Measurements from ENCODE around the gene WNK2.
A peak's percentile ranks its signal among the peaks of the same experiment; 100 is the strongest.

The WNK2 gene

DNA sequence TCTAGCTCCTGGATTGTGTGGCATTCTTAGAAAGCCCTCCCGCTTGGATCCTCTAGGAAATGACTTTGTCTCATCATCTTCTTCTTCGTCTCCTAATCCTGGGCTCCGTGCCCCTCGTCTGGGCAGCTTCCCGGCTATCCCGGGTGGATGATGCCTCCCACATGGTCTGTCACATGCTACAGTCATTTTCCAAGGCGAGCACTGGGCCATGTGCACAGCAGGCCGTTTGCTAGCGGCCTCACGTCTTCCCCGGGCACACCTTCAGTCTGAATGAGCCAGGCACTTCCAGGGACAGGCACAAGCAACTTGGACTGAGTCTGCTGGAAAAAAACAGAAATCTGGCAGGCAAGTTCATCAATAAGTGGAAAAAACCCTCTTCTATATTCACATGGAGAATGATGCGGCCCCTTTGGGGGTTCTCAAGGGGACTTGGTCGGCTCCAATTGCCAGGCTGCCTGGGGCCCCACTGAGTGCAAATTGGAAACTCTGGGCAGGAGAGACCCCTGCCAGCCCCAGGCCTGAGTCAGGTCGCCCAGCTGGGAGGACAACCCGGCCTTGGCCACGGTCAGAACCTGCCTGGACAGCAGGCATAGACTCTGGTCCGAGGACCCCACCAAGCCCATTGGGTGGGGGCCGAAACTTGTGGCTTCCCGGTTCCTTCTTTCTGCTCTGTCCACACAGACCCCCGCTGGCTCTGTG, 11.1 kb upstream of the WNK2 start:
- Mint-ChIP-seq H3K4me3 (no peak overlapping the region), H3K27me3 (no peaks in the 10 kb centered on the region), H3K9me3 (no peaks in the 10 kb centered on the region)

DNA sequence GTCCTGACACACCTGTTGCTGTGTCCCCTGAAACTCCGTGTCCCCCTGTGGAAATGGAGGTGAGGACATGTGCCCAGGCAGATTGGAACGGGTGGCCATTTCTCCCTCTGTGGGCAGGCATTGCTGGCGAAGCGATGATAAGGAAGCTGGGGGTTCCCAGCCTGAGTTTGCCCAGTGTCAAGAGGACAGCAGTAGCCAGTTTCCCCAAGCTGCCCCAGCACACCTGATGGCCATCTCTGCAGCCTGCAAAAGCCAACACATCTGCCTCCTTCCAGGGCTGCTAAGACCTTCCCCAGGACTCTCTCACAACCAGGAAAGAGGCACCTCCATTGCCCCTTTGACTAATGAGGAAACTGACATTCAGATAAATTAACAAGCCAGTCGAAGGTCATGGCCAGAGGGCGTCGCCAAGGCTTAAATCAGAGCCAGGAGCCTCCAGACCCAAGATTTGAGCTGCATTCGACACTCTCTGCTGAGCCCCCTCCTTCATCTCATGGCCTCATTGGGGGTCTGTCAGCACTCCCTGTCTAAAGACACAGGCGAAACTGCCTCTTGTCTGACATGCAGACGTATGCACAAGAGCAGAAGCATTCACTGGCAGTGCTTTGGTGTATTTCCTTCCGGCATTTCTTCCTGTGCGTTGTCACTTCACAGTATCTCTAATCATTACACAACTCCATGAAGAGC, 10.4 kb upstream of the WNK2 start:
- no peak overlapping the region for H3K27ac Mint-ChIP-seq
- no peak for DNase-seq
- H3K4me1 Mint-ChIP-seq (ENCODE audit: low read depth) = no peaks in the 10 kb centered on the region
- H3K36me3 Mint-ChIP-seq (ENCODE audit: low read depth) = no peaks in the 10 kb centered on the region
- H3K4me3 Mint-ChIP-seq = no peak overlapping the region
- H3K27me3 Mint-ChIP-seq = no peaks in the 10 kb centered on the region
- H3K9me3 Mint-ChIP-seq = no peaks in the 10 kb centered on the region

More for the DNA sequence above, 11.1 kb upstream of the WNK2 start:
- Mint-ChIP-seq H3K36me3 (ENCODE audit: low read depth) (no peaks in the 10 kb centered on the region), H3K27ac (no peak overlapping the region), H3K4me1 (ENCODE audit: low read depth) (no peaks in the 10 kb centered on the region)
- DNase-seq = no peak

DNA sequence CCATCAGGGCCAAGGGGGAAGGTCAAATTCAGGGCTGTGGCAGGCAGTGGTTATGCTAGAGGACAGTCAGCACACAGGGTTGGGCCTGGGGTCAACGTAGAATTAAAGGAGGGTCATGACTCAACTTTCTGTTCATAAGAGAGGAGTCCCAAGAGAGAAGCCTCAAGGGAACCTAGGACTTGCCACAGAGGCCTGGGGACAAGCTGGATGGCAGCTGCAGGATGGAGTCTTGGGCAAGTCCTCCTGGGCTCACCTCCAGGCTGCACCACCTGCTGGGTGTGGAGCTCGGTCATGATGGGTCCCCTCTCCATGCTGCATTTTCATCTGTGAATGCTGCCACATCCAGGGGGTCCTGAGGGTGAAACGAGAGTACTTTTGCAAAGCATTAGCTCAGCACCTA, 9.0 kb upstream of the WNK2 start:
- H3K4me1 Mint-ChIP-seq (ENCODE audit: low read depth) = no peaks in the 10 kb centered on the region
- no peaks in the 10 kb centered on the region for H3K9me3 Mint-ChIP-seq
- H3K4me3 Mint-ChIP-seq = no peak overlapping the region
- no peak for DNase-seq
- no peaks in the 10 kb centered on the region for H3K36me3 Mint-ChIP-seq (ENCODE audit: low read depth)
- H3K27ac Mint-ChIP-seq = no peak overlapping the region
- H3K27me3 Mint-ChIP-seq = peaks cover 3% of the 10 kb centered on the region

DNA sequence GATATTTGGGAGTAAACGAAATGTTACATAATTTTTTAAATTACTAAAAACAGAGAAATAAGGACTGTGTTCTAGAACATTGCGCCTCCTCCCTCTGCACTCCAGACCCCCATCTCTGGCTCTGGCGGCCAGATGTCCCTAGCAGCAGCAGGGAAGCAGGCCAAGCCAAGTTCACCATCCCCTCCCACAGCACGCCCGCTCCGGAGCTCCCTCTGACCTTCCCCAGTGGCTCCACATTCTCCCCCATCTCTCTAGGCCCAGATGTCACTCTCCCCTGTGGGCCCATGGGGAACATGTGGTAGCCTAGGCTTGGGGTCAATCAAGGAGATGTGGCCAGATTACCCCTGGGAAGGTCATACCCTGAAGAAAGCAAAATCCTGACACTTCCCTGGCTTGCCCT, 6.3 kb upstream of the WNK2 start:
- Mint-ChIP-seq H3K4me1 (ENCODE audit: low read depth) (no peaks in the 10 kb centered on the region), H3K9me3 (no peaks in the 10 kb centered on the region)

DNA sequence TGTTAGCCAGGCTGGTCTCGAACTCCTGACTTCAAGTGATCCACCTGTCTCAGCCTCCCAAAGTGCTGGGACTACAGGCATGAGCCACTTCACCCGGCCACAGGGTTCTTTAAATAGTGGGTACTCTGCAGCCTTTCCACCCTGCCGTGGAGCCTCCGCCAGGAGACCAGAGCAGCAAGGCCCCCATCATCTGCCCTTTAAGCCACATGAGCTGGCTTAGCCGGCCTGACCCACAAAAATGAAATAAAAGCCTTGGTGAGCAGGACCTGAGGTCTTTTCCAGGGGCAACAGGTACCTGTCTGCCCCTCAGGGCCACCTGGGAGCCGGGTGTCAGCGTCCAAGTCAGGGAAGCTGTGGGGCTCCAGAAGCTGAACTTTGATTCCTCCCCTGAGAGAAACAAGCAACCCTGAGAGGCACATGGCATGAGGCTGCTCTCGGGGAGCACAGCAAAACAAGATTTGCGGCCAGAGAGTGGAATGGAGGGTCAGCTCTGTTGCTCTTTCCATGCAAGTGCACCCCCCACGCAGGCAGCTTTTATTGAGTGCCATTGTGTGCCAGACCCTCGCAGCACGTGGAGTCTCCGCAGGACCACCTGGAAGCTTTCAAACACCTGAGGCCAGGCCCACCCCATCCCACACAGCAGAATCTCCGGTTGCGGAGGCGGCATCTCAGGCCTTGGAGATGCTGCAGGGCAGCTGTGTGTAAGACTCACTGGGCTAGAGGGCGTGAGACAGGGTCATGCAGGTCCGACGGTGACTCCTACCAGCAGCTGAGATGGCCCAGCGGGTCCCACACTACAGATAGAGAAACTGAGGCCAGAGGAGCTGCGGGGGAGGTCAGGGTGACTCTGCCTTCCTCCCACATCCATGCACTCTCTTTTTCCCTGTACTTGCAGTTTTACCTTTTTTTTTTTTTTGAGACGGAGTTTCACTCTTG, 4.8 kb upstream of the WNK2 start:
- Mint-ChIP-seq H3K36me3 (ENCODE audit: low read depth) (no peaks in the 10 kb centered on the region), H3K4me3 (no peak overlapping the region), H3K4me1 (ENCODE audit: low read depth) (peaks cover 9% of the 10 kb centered on the region), H3K27ac (no peak overlapping the region), H3K9me3 (no peaks in the 10 kb centered on the region), H3K27me3 (peaks cover 41% of the 10 kb centered on the region)
- no peak for DNase-seq

More for the DNA sequence above, 6.3 kb upstream of the WNK2 start:
- Mint-ChIP-seq H3K4me3 (no peak overlapping the region), H3K36me3 (ENCODE audit: low read depth) (no peaks in the 10 kb centered on the region), H3K27me3 (peaks cover 30% of the 10 kb centered on the region), H3K27ac (no peak overlapping the region)
- no peak for DNase-seq

DNA sequence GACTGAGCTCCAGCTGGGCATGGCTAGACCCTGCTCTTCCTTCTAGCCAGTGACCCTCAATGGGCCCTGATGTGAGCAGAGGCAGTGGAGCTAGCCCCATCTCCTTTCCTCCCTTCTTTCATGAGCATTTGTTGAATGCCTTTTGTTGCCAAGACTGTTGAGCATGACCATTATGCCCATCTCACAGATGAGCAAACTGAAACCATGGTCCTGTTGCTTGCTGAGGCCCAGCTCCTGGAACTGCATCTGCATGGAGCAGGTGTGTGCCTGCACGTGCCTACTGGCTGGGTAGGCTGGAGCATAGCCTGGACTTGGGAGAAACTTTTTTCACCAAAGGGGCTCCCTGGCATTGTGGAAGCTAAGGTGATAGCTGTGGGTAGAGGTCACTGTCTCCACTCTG, 3.0 kb upstream of the WNK2 start:
- Mint-ChIP-seq H3K9me3 (no peaks in the 10 kb centered on the region), H3K4me3 (no peak overlapping the region), H3K27me3 (peaks cover 49% of the 10 kb centered on the region), H3K27ac (no peak overlapping the region), H3K4me1 (ENCODE audit: low read depth) (peaks cover 9% of the 10 kb centered on the region), H3K36me3 (ENCODE audit: low read depth) (no peaks in the 10 kb centered on the region)
- no peak for DNase-seq

DNA sequence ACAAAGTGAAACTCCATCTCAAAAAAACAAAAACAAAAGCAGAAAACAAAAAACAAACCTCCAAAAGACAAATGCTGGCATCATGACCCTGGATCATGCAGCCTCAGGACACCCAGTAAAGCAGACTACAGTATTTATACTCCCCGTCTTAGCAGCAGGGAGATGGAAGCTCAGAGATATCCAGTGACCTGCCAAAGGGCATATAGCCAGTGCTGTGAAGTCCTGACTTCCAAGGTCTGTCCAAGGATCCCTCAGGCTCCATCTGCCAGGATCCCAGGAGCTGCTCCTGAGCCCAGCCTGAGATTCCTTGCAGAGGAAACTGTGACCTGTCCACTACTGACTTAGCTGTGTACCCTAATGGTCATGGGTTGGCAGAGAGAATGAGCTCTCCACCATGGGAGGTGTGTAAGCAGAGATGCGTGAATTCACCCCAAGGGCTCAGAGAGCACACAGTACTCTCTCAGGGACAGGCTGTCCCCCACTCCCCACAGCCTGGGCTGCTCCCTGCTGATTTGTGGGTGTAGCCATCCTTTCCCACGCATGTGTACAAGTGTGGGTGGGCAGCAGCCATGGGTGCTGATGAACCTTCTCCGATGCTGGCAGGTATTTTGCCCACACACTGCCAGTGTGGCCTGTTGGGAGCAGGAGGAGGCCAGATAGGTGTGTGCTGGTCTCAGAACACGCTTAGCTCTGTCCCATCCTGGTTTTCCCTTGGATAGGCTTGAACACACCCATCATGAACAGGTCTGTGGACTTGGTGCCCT, 2.1 kb upstream of the WNK2 start:
- Mint-ChIP-seq H3K36me3 (ENCODE audit: low read depth) (no peaks in the 10 kb centered on the region), H3K27ac (no peak overlapping the region)

DNA sequence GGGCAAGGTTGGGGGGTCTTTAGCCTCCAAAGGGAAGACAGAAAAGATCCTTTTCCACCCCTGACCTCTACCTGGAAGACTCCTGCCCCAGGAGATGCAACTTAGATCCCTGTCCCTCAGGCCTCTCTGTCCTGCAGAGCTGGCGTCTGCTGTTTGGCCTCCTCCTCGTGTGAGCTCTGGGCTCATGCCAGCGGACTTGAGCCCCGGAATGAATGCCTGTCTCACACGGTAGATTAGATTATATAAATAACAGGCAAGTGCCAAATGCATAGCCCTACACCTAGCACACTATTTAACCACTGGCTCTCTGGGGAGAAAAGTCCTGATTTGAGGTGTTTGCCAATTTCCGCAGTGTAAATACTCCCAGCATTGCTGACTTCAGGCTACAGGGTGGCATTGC, 1.4 kb upstream of the WNK2 start:
- no peaks in the 10 kb centered on the region for H3K9me3 Mint-ChIP-seq
- no peak overlapping the region for H3K4me3 Mint-ChIP-seq
- peaks cover 57% of the 10 kb centered on the region for H3K27me3 Mint-ChIP-seq
- peaks cover 9% of the 10 kb centered on the region for H3K4me1 Mint-ChIP-seq (ENCODE audit: low read depth)
- DNase-seq = no peak
- H3K27ac Mint-ChIP-seq = no peak overlapping the region
- H3K36me3 Mint-ChIP-seq (ENCODE audit: low read depth) = no peaks in the 10 kb centered on the region

More for the DNA sequence above, 2.1 kb upstream of the WNK2 start:
- no peak for DNase-seq
- H3K4me3 Mint-ChIP-seq = no peak overlapping the region
- H3K9me3 Mint-ChIP-seq = no peaks in the 10 kb centered on the region
- H3K4me1 Mint-ChIP-seq (ENCODE audit: low read depth) = peaks cover 9% of the 10 kb centered on the region
- peaks cover 57% of the 10 kb centered on the region for H3K27me3 Mint-ChIP-seq

DNA sequence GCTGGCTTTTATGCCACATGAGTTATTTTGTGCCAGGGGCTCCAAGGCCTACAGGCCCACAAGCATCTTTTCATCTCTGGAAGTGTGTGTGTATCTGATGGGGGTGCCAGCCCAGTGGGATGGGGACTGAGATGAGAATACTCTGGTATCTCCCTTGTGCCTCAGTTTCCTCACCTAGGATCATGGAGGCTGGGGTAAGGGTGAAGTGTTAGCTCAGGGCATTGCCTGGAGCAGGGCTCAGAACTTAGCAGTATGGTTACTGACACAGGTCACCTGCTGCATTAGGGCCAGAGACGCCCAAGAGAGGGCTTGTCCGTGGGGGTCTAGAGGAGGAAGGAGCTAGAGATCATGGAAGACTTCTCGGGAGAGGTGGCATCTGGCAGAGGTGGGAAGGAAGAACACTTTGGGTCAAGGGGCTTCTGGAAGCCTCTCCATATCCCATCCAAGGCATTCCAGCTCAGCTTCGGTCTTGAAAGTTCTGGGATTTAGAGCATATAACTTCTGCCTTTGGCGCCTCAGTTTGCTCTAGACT, 742 bp upstream of the WNK2 start:
- H3K36me3 Mint-ChIP-seq (ENCODE audit: low read depth) = no peaks in the 10 kb centered on the region
- no peak overlapping the region for H3K27ac Mint-ChIP-seq
- H3K4me1 Mint-ChIP-seq (ENCODE audit: low read depth) = peaks cover 9% of the 10 kb centered on the region

DNA sequence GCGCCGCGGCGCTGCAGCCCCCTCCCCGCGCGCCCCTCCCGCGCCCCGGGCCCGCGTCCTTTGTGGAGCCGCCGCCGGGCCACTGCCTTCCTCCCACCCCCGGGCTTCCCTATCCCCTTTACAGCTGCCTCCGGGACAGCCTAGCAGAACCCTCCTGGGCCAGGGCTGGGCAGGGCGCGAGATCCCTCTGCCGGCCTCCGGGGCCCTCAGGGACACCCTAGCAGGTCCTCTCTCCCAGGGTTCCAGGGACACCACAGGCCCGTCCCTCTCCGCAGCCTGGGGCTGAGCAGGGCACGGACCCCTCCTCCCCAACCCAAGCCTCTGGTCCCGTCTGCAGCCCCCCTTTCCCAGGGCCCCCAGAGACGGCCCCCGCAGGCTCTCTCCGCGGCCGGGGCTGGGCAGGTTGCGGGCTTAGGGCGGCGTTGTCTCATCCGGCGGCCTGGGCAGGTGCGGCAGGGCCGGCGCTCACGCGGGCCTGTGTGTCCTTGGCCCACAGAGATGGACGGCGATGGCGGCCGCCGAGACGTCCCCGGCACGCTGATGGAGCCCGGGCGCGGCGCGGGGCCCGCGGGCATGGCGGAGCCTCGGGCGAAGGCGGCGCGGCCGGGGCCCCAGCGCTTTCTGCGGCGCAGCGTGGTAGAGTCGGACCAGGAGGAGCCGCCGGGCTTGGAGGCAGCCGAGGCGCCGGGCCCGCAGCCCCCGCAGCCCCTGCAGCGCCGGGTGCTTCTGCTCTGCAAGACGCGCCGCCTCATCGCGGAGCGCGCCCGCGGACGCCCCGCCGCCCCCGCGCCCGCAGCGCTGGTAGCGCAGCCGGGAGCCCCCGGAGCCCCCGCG, 710 bp downstream of the WNK2 start:
- Mint-ChIP-seq H3K27me3 (peaks cover 57% of the 10 kb centered on the region), H3K4me1 (ENCODE audit: low read depth) (peaks cover 9% of the 10 kb centered on the region), H3K9me3 (no peaks in the 10 kb centered on the region), H3K27ac (no peak overlapping the region), H3K4me3 (peak overlapping the region; percentile 64), H3K36me3 (ENCODE audit: low read depth) (no peaks in the 10 kb centered on the region)
- DNase-seq = peak; percentile 60

More for the DNA sequence above, 742 bp upstream of the WNK2 start:
- Mint-ChIP-seq H3K9me3 (no peaks in the 10 kb centered on the region), H3K4me3 (peak overlapping the region; percentile 64), H3K27me3 (peaks cover 57% of the 10 kb centered on the region)
- DNase-seq = no peak

DNA sequence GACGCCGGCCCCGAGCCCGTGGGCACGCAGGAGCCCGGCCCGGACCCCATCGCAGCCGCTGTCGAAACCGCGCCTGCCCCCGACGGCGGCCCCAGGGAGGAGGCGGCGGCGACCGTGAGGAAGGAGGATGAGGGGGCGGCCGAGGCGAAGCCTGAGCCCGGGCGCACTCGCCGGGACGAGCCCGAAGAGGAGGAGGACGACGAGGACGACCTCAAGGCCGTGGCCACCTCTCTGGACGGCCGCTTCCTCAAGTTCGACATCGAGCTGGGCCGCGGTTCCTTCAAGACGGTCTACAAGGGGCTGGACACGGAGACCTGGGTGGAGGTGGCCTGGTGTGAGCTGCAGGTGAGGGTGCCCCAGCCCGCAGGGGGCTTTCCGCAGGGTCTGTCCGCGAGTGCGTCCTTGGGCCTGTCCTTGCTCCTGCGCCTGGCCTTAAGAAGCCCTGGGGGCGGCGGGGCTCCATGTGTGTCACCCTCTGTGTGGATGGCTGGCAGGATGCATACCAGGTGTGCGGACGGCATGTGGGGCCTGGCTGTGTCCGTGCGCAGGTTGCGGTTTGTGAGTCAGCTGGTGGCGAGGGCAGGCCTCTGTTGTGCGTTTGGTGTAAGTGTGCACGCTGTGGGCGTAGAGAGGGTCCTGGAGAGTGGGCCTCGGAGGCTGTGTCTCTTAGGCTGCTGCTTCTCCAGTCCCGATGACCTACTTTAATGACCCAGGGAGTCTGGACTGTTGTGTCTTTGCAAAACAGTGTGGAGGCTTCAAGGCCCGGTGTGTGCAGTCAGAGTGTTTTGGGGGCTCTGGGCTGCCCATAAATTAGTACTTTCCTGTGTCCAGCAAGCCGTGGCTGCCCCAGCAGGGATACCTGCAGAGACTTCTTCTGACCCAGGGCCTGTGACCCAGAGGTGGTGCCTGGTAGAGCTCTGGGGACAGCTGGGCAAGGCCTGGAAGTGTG, 1.6 kb downstream of the WNK2 start:
- no peak overlapping the region for H3K27ac Mint-ChIP-seq
- H3K27me3 Mint-ChIP-seq = peaks cover 49% of the 10 kb centered on the region
- H3K4me3 Mint-ChIP-seq = peak overlapping the region; percentile 46
- H3K9me3 Mint-ChIP-seq = no peaks in the 10 kb centered on the region
- no peak for DNase-seq
- no peaks in the 10 kb centered on the region for H3K36me3 Mint-ChIP-seq (ENCODE audit: low read depth)
- peaks cover 9% of the 10 kb centered on the region for H3K4me1 Mint-ChIP-seq (ENCODE audit: low read depth)

DNA sequence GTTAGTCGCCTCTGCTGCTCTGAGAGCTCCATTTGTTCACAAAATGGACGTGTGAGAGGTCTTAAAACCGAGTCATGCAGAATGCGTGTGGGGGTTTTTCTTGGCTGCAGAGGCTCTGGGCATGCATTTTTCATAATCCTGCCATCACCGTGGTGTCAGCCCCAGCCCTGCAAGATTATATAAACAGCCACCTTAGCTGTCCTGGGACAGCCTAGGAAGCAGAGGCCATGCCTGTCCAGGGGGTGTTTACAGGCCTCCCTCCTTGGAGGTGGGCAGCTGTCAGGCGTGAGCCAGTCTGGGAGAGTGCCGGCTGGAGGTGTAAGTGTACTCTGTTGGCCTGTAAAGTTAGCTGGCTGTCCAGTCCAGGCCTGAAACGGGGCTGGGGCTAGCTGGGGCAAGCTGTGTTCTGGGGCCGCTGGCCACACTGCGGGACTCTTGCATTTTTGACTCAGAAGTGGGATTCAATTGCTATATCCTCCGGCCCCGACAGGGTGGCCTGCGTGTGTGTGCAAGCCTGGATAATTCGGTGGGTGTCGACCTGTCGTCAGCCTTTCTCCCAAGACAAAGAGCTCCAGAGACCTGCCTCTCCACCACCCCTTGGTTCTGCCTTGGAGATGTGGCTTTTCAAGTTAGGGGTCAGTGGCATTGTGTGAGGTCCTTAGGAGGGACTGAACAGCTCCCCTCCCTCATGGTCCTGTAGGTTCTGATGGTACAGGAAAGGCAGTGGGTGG, 2.4 kb downstream of the WNK2 start:
- Mint-ChIP-seq H3K27ac (no peak overlapping the region), H3K4me3 (no peak overlapping the region), H3K36me3 (ENCODE audit: low read depth) (no peaks in the 10 kb centered on the region), H3K9me3 (no peaks in the 10 kb centered on the region), H3K4me1 (ENCODE audit: low read depth) (peaks cover 9% of the 10 kb centered on the region), H3K27me3 (peaks cover 40% of the 10 kb centered on the region)
- no peak for DNase-seq

All from activated T-cell treated with anti-CD3 and anti-CD28 coated beads, Interleukin-2, amount 50 U/mL, for 24 hours (primary cell).